ENCODE data around the gene PRKCE.

PRKCE gene

GRCh38 chr2:46009772-46010171 is 358.3 kb downstream of the PRKCE start:
- Histone ChIP-seq H3K36me3 (ENCODE audit: control insufficient read depth in 2 of 2, insufficient read depth in 2 of 2, low read length in 2 of 2) (peaks cover 2 to 9% of the 10 kb centered on the region in 2 donors), H3K4me1 (ENCODE audit: control insufficient read depth in 2 of 2, insufficient read depth in 2 of 2, low read length in 2 of 2) (peaks cover 3 to 4% of the 10 kb centered on the region in 2 donors), H3K9me3 (ENCODE audit: control insufficient read depth in 2 of 2, low read length in 2 of 2) (no peaks in the 10 kb centered on the region), H3K9ac (ENCODE audit: low read depth in 1 of 2, low read length in 2 of 2) (no peak overlapping the region), H3K27ac (ENCODE audit: low read depth in 2 of 2, low read length in 2 of 2) (no peak overlapping the region), H3K27me3 (ENCODE audit: control insufficient read depth in 2 of 2, insufficient read depth in 2 of 2, low read length in 2 of 2) (no peaks in the 10 kb centered on the region), H3K4me3 (ENCODE audit: low read length in 2 of 2) (no peak overlapping the region)

- no peak overlapping the region for H3K4me3 ChIP-seq (ENCODE audit: low read length in 2 of 2)
- H3K36me3 ChIP-seq (ENCODE audit: control insufficient read depth in 2 of 2, insufficient read depth in 2 of 2, low read length in 2 of 2): peaks cover 2 to 8% of the 10 kb centered on the region in 2 donors
- no peaks in the 10 kb centered on the region for H3K27me3 ChIP-seq (ENCODE audit: control insufficient read depth in 2 of 2, insufficient read depth in 2 of 2, low read length in 2 of 2)
- peaks cover 3 to 4% of the 10 kb centered on the region in 2 donors for H3K4me1 ChIP-seq (ENCODE audit: control insufficient read depth in 2 of 2, insufficient read depth in 2 of 2, low read length in 2 of 2)
- H3K27ac ChIP-seq (ENCODE audit: low read depth in 2 of 2, low read length in 2 of 2): no peak overlapping the region
- no peaks in the 10 kb centered on the region for H3K9me3 ChIP-seq (ENCODE audit: control insufficient read depth in 2 of 2, low read length in 2 of 2)
- H3K9ac ChIP-seq (ENCODE audit: low read depth in 1 of 2, low read length in 2 of 2): no peak overlapping the region
These were observed 358.9 kb downstream of the PRKCE start for GRCh38 chr2:46010223-46010924.

GRCh38 chr2:46010925-46011490 is 359.5 kb downstream of the PRKCE start:
- H3K27me3 ChIP-seq (ENCODE audit: control insufficient read depth in 2 of 2, insufficient read depth in 2 of 2, low read length in 2 of 2): no peaks in the 10 kb centered on the region
- no peak overlapping the region for H3K27ac ChIP-seq (ENCODE audit: low read depth in 2 of 2, low read length in 2 of 2)
- peaks cover 3 to 4% of the 10 kb centered on the region in 2 donors for H3K4me1 ChIP-seq (ENCODE audit: control insufficient read depth in 2 of 2, insufficient read depth in 2 of 2, low read length in 2 of 2)
- H3K9ac ChIP-seq (ENCODE audit: low read depth in 1 of 2, low read length in 2 of 2): no peak overlapping the region
- no peaks in the 10 kb centered on the region for H3K9me3 ChIP-seq (ENCODE audit: control insufficient read depth in 2 of 2, low read length in 2 of 2)
- H3K4me3 ChIP-seq (ENCODE audit: low read length in 2 of 2): no peak overlapping the region
- H3K36me3 ChIP-seq (ENCODE audit: control insufficient read depth in 2 of 2, insufficient read depth in 2 of 2, low read length in 2 of 2): peaks cover 2 to 6% of the 10 kb centered on the region in 2 donors

- Histone ChIP-seq H3K27me3 (ENCODE audit: control insufficient read depth in 2 of 2, insufficient read depth in 2 of 2, low read length in 2 of 2) (no peaks in the 10 kb centered on the region), H3K9me3 (ENCODE audit: control insufficient read depth in 2 of 2, low read length in 2 of 2) (no peaks in the 10 kb centered on the region), H3K4me3 (ENCODE audit: low read length in 2 of 2) (no peak overlapping the region), H3K9ac (ENCODE audit: low read depth in 1 of 2, low read length in 2 of 2) (no peak overlapping the region), H3K36me3 (ENCODE audit: control insufficient read depth in 2 of 2, insufficient read depth in 2 of 2, low read length in 2 of 2) (peaks cover 2 to 4% of the 10 kb centered on the region in 2 donors), H3K4me1 (ENCODE audit: control insufficient read depth in 2 of 2, insufficient read depth in 2 of 2, low read length in 2 of 2) (peaks cover 3 to 4% of the 10 kb centered on the region in 2 donors), H3K27ac (ENCODE audit: low read depth in 2 of 2, low read length in 2 of 2) (no peak overlapping the region)
These were observed 361.3 kb downstream of the PRKCE start for GRCh38 chr2:46012618-46013240.

GRCh38 chr2:46013726-46014125 is 362.3 kb downstream of the PRKCE start:
- Histone ChIP-seq H3K9me3 (ENCODE audit: control insufficient read depth in 2 of 2, low read length in 2 of 2) (no peaks in the 10 kb centered on the region), H3K4me1 (ENCODE audit: control insufficient read depth in 2 of 2, insufficient read depth in 2 of 2, low read length in 2 of 2) (no peaks in the 10 kb centered on the region), H3K36me3 (ENCODE audit: control insufficient read depth in 2 of 2, insufficient read depth in 2 of 2, low read length in 2 of 2) (peaks cover 2 to 4% of the 10 kb centered on the region in 2 donors), H3K27me3 (ENCODE audit: control insufficient read depth in 2 of 2, insufficient read depth in 2 of 2, low read length in 2 of 2) (no peaks in the 10 kb centered on the region), H3K9ac (ENCODE audit: low read depth in 1 of 2, low read length in 2 of 2) (no peak overlapping the region), H3K27ac (ENCODE audit: low read depth in 2 of 2, low read length in 2 of 2) (no peak overlapping the region), H3K4me3 (ENCODE audit: low read length in 2 of 2) (no peak overlapping the region)

GRCh38 chr2:46014911-46015654 is 363.6 kb downstream of the PRKCE start:
- Histone ChIP-seq H3K9ac (ENCODE audit: low read depth in 1 of 2, low read length in 2 of 2) (no peak overlapping the region), H3K36me3 (ENCODE audit: control insufficient read depth in 2 of 2, insufficient read depth in 2 of 2, low read length in 2 of 2) (peaks cover 2 to 4% of the 10 kb centered on the region in 2 donors), H3K4me1 (ENCODE audit: control insufficient read depth in 2 of 2, insufficient read depth in 2 of 2, low read length in 2 of 2) (no peaks in the 10 kb centered on the region), H3K27me3 (ENCODE audit: control insufficient read depth in 2 of 2, insufficient read depth in 2 of 2, low read length in 2 of 2) (no peaks in the 10 kb centered on the region), H3K27ac (ENCODE audit: low read depth in 2 of 2, low read length in 2 of 2) (no peak overlapping the region), H3K9me3 (ENCODE audit: control insufficient read depth in 2 of 2, low read length in 2 of 2) (no peaks in the 10 kb centered on the region), H3K4me3 (ENCODE audit: low read length in 2 of 2) (no peak overlapping the region)

GRCh38 chr2:46015671-46016070 is 364.2 kb downstream of the PRKCE start:
- peaks cover 2 to 4% of the 10 kb centered on the region in 2 donors for H3K36me3 ChIP-seq (ENCODE audit: control insufficient read depth in 2 of 2, insufficient read depth in 2 of 2, low read length in 2 of 2)
- no peaks in the 10 kb centered on the region for H3K9me3 ChIP-seq (ENCODE audit: control insufficient read depth in 2 of 2, low read length in 2 of 2)
- no peak overlapping the region for H3K4me3 ChIP-seq (ENCODE audit: low read length in 2 of 2)
- no peaks in the 10 kb centered on the region for H3K4me1 ChIP-seq (ENCODE audit: control insufficient read depth in 2 of 2, insufficient read depth in 2 of 2, low read length in 2 of 2)
- H3K27ac ChIP-seq (ENCODE audit: low read depth in 2 of 2, low read length in 2 of 2): no peak overlapping the region
- no peak overlapping the region for H3K9ac ChIP-seq (ENCODE audit: low read depth in 1 of 2, low read length in 2 of 2)
- no peaks in the 10 kb centered on the region for H3K27me3 ChIP-seq (ENCODE audit: control insufficient read depth in 2 of 2, insufficient read depth in 2 of 2, low read length in 2 of 2)

GRCh38 chr2:46016091-46016490 is 364.6 kb downstream of the PRKCE start:
- Histone ChIP-seq H3K4me1 (ENCODE audit: control insufficient read depth in 2 of 2, insufficient read depth in 2 of 2, low read length in 2 of 2) (no peaks in the 10 kb centered on the region), H3K4me3 (ENCODE audit: low read length in 2 of 2) (no peak overlapping the region), H3K36me3 (ENCODE audit: control insufficient read depth in 2 of 2, insufficient read depth in 2 of 2, low read length in 2 of 2) (peaks cover 2 to 4% of the 10 kb centered on the region in 2 donors), H3K27me3 (ENCODE audit: control insufficient read depth in 2 of 2, insufficient read depth in 2 of 2, low read length in 2 of 2) (no peaks in the 10 kb centered on the region), H3K9ac (ENCODE audit: low read depth in 1 of 2, low read length in 2 of 2) (no peak overlapping the region), H3K27ac (ENCODE audit: low read depth in 2 of 2, low read length in 2 of 2) (no peak overlapping the region), H3K9me3 (ENCODE audit: control insufficient read depth in 2 of 2, low read length in 2 of 2) (no peaks in the 10 kb centered on the region)

GRCh38 chr2:46018773-46019591 is 367.5 kb downstream of the PRKCE start:
- H3K4me3 ChIP-seq (ENCODE audit: low read length in 2 of 2): no peak overlapping the region
- H3K27ac ChIP-seq (ENCODE audit: low read depth in 2 of 2, low read length in 2 of 2): no peak overlapping the region
- H3K27me3 ChIP-seq (ENCODE audit: control insufficient read depth in 2 of 2, insufficient read depth in 2 of 2, low read length in 2 of 2): no peaks in the 10 kb centered on the region
- no peak overlapping the region for H3K9ac ChIP-seq (ENCODE audit: low read depth in 1 of 2, low read length in 2 of 2)
- no peaks in the 10 kb centered on the region for H3K36me3 ChIP-seq (ENCODE audit: control insufficient read depth in 2 of 2, insufficient read depth in 2 of 2, low read length in 2 of 2)
- no peaks in the 10 kb centered on the region for H3K4me1 ChIP-seq (ENCODE audit: control insufficient read depth in 2 of 2, insufficient read depth in 2 of 2, low read length in 2 of 2)
- no peaks in the 10 kb centered on the region for H3K9me3 ChIP-seq (ENCODE audit: control insufficient read depth in 2 of 2, low read length in 2 of 2)
